ENCODE data around the gene GPR68.

GPR68 gene

GRCh38 chr14:91252871-91253794, 8.6 kb upstream of the GPR68 start:
- no peaks in the 10 kb centered on the region for H3K9me2 ChIP-seq (replicated peaks; ENCODE audit: low read depth, low read length)
- no peaks in the 10 kb centered on the region for H3K36me3 ChIP-seq (ENCODE audit: insufficient read depth, low read length)
- TF ChIP-seq CTCF (conservative IDR thresholded peaks at IDR 0.05; ENCODE audit: low read length): no peak
- no peak for TF ChIP-seq EZH2phosphoT487 (IDR thresholded peaks at IDR 0.05; ENCODE audit: borderline replicate concordance)
- H3F3A ChIP-seq (ENCODE audit: low read depth): peaks cover 9% of the 10 kb centered on the region
- peaks cover 83% of the 10 kb centered on the region for H3K4me1 ChIP-seq (ENCODE audit: insufficient read depth, low read length, poor library complexity, severe bottlenecking)
- no peak overlapping the region for H2AFZ ChIP-seq (ENCODE audit: low read length)
- H3K4me2 ChIP-seq (ENCODE audit: low read depth, low read length, poor library complexity, severe bottlenecking): no peak overlapping the region
- H3K9ac ChIP-seq (ENCODE audit: low read depth, low read length, poor library complexity, severe bottlenecking): no peak overlapping the region
- no peaks in the 10 kb centered on the region for H3K9me3 ChIP-seq (ENCODE audit: insufficient read depth, low read depth, low read length)
- no peaks in the 10 kb centered on the region for H4K20me1 ChIP-seq (ENCODE audit: insufficient read depth, low read length, poor library complexity, severe bottlenecking)
- H3K27me3 ChIP-seq (ENCODE audit: insufficient read depth, low read length, poor library complexity, severe bottlenecking): no peaks in the 10 kb centered on the region
- H3K79me2 ChIP-seq (ENCODE audit: insufficient read depth, low read length): no peaks in the 10 kb centered on the region
- no peak overlapping the region for H3K4me3 ChIP-seq (ENCODE audit: low read length, poor library complexity, severe bottlenecking)

DNA sequence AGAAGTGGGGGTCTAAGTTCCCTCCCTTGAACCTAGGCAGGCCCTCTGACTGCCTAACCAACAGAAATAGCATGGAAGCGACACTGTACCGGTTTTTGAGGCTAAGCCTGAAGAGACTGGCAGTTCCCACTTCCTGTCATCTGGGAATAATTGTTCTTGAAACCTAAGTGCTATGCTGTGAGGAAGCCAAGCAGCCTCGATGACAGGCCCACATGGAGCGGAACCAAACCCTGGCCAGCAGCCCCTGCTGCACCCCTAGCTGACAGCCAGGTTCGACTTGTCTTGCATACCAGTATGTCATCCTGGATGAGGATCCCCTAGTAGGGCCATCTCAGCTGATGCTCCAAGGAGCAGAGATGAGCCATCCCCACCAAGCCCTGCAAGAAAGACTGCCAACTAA, 6.4 kb upstream of the GPR68 start:
- Histone ChIP-seq H3K9me3 (ENCODE audit: insufficient read depth, low read depth, low read length) (no peaks in the 10 kb centered on the region), H3K4me1 (ENCODE audit: insufficient read depth, low read length, poor library complexity, severe bottlenecking) (peaks cover 80% of the 10 kb centered on the region), H2AFZ (ENCODE audit: low read length) (no peak overlapping the region), H4K20me1 (ENCODE audit: insufficient read depth, low read length, poor library complexity, severe bottlenecking) (no peaks in the 10 kb centered on the region), H3K4me3 (ENCODE audit: low read length, poor library complexity, severe bottlenecking) (peak overlapping the region; percentile 58), H3K4me2 (ENCODE audit: low read depth, low read length, poor library complexity, severe bottlenecking) (peak overlapping the region; percentile 70), H3K79me2 (ENCODE audit: insufficient read depth, low read length) (no peaks in the 10 kb centered on the region), H3F3A (ENCODE audit: low read depth) (peaks cover 9% of the 10 kb centered on the region), H3K9ac (ENCODE audit: low read depth, low read length, poor library complexity, severe bottlenecking) (peak overlapping the region; percentile 65), H3K36me3 (ENCODE audit: insufficient read depth, low read length) (no peaks in the 10 kb centered on the region), H3K9me2 (replicated peaks; ENCODE audit: low read depth, low read length) (no peaks in the 10 kb centered on the region), H3K27me3 (ENCODE audit: insufficient read depth, low read length, poor library complexity, severe bottlenecking) (no peaks in the 10 kb centered on the region)
- TF ChIP-seq EZH2phosphoT487 (IDR thresholded peaks at IDR 0.05; ENCODE audit: borderline replicate concordance) (no peak), CTCF (conservative IDR thresholded peaks at IDR 0.05; ENCODE audit: low read length) (no peak)

- peaks cover 9% of the 10 kb centered on the region for H3F3A ChIP-seq (ENCODE audit: low read depth)
- H3K9ac ChIP-seq (ENCODE audit: low read depth, low read length, poor library complexity, severe bottlenecking): peak overlapping the region; percentile 65
- H2AFZ ChIP-seq (ENCODE audit: low read length): peak overlapping the region; percentile 54
- TF ChIP-seq EZH2phosphoT487 (IDR thresholded peaks at IDR 0.05; ENCODE audit: borderline replicate concordance) (no peak), CTCF (conservative IDR thresholded peaks at IDR 0.05; ENCODE audit: low read length) (no peak)
- H3K27me3 ChIP-seq (ENCODE audit: insufficient read depth, low read length, poor library complexity, severe bottlenecking): no peaks in the 10 kb centered on the region
- no peaks in the 10 kb centered on the region for H4K20me1 ChIP-seq (ENCODE audit: insufficient read depth, low read length, poor library complexity, severe bottlenecking)
- H3K36me3 ChIP-seq (ENCODE audit: insufficient read depth, low read length): no peaks in the 10 kb centered on the region
- H3K79me2 ChIP-seq (ENCODE audit: insufficient read depth, low read length): no peaks in the 10 kb centered on the region
- H3K9me3 ChIP-seq (ENCODE audit: insufficient read depth, low read depth, low read length): no peaks in the 10 kb centered on the region
- no peaks in the 10 kb centered on the region for H3K9me2 ChIP-seq (replicated peaks; ENCODE audit: low read depth, low read length)
- H3K4me2 ChIP-seq (ENCODE audit: low read depth, low read length, poor library complexity, severe bottlenecking): peak overlapping the region; percentile 70
- peak overlapping the region; percentile 58 for H3K4me3 ChIP-seq (ENCODE audit: low read length, poor library complexity, severe bottlenecking)
- peaks cover 80% of the 10 kb centered on the region for H3K4me1 ChIP-seq (ENCODE audit: insufficient read depth, low read length, poor library complexity, severe bottlenecking)
Observed at GRCh38 chr14:91249841-91250616, 5.5 kb upstream of the GPR68 start.
